K562 (cell line): ENCODE measurements around the gene MICU1.

ENCODE experiments used
- E2F3 ChIP-seq: fragments of 250-450 bp; sonication (Bioruptor Pico); IDR thresholded peaks from 2 replicates; pipeline ENCODE4 v1.4.0; 2020; ENCODE audit warnings: mild to moderate bottlenecking
- EZH2 ChIP-seq: IDR thresholded peaks from 2 replicates; pipeline ENCODE4 v1.6.1; 2012; ENCODE audit warnings: low read depth, mild to moderate bottlenecking, inconsistent platforms, low read length, borderline replicate concordance
- MBD2 ChIP-seq: sonication (generic); IDR thresholded peaks from 2 replicates; pipeline ENCODE4 v1.6.1; 2016; ENCODE audit warnings: low read depth, borderline replicate concordance
- MLLT1 ChIP-seq, 2 experiments: fragments of 450-650 bp; IDR thresholded peaks; 2 replicates each; pipeline ENCODE4 v1.6.1; 2016
- POLR2G ChIP-seq: fragments of 200-400 bp; formaldehyde crosslinking; IDR thresholded peaks from 2 replicates; pipeline ENCODE4 v1.6.1; 2017; ENCODE audit warnings: low read depth, mild to moderate bottlenecking, antibody characterized with exemption, low read length, moderate library complexity
- RBM15 ChIP-seq: fragments of 200-400 bp; formaldehyde crosslinking; IDR thresholded peaks from 2 replicates; pipeline ENCODE4 v1.6.1; 2018; ENCODE audit warnings: mild to moderate bottlenecking, low read length, moderate library complexity; ENCODE audit not compliant: insufficient read depth
- TCF7 ChIP-seq: sonication (generic); IDR thresholded peaks from 2 replicates; pipeline ENCODE4 v1.6.1; 2016; ENCODE audit warnings: antibody characterized with exemption, borderline replicate concordance
- ZC3H8 ChIP-seq: fragments of 450-650 bp; IDR thresholded peaks from 2 replicates; pipeline ENCODE4 v1.6.1; 2017
- ZNF217 ChIP-seq: sonication (generic); formaldehyde crosslinking; IDR thresholded peaks from 2 replicates; pipeline ENCODE4 v1.8.0; 2022; ENCODE audit warnings: mild to moderate bottlenecking, missing genetic modification reagents
- TF ChIP-seq, protein P1 (sequence below): fragments of 450-650 bp; formaldehyde crosslinking; conservative IDR thresholded peaks from 2 replicates; pipeline ENCODE4 v1.4.0; 2022; ENCODE audit warnings: mild to moderate bottlenecking, missing genetic modification characterization

GRCh38 chr10:72334825-72335393 lies 291.0 kb downstream of the MICU1 start:
- TF ChIP-seq ZC3H8 (no peak), RBM15 (no peak), EZH2 (no peak), E2F3 (CRISPR knock-in tag) (no peak), POLR2G (peak; percentile 67), MLLT1 (IDR thresholded peaks at IDR 0.05) (no peak), MBD2 (no peak), ZNF217 (no peak), TCF7 (no peak)
- TF ChIP-seq, protein P1, sequence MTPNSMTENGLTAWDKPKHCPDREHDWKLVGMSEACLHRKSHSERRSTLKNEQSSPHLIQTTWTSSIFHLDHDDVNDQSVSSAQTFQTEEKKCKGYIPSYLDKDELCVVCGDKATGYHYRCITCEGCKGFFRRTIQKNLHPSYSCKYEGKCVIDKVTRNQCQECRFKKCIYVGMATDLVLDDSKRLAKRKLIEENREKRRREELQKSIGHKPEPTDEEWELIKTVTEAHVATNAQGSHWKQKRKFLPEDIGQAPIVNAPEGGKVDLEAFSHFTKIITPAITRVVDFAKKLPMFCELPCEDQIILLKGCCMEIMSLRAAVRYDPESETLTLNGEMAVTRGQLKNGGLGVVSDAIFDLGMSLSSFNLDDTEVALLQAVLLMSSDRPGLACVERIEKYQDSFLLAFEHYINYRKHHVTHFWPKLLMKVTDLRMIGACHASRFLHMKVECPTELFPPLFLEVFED (CRISPR knock-in tag), result no peak
